Esophagus muscularis mucosa (tissue), 4 donors: ENCODE data around the gene KRTDAP. TPM values are rescaled to one million over a fixed set of nuclear protein-coding genes. Genes with fewer than 3 reads are reported as not detected.

Experiments
- DNase-seq: peaks from one replicate; pipeline ENCODE4 v3.0.0-alpha.2; 2017; ENCODE audit errors: extremely low spot score
- H3K27ac ChIP-seq, 4 donors: fragments of 200-600 bp; sonication (generic); replicated peaks in 1 of 4; 1 replicate in 3 of 4; 2 replicates in 1 of 4; pipeline ENCODE4 v1.5.1; 2016 to 2019; ENCODE audit warnings: mild to moderate bottlenecking in 1 of 4
- H3K27me3 ChIP-seq, 4 donors: fragments of 200-600 bp; sonication (generic); one replicate each; pipeline versions ENCODE4 v1.5.1 to v1.6.0; 2016 to 2019
- H3K36me3 ChIP-seq, 4 donors: fragments of 200-600 bp; sonication (generic); one replicate each; pipeline ENCODE4 v1.5.1; 2016 to 2019
- H3K4me1 ChIP-seq, 4 donors: fragments of 200-600 bp; sonication (generic); one replicate each; pipeline ENCODE4 v1.5.1; 2016 to 2019
- H3K4me3 ChIP-seq, 4 donors: fragments of 200-600 bp; sonication (generic); 1 replicate in 2 of 4; 2 replicates in 2 of 4; pipeline ENCODE4 v1.5.1; 2016 to 2019; ENCODE audit warnings: mild to moderate bottlenecking in 4 of 4, moderate library complexity in 1 of 4
- H3K9me3 ChIP-seq, 4 donors: fragments of 200-600 bp; sonication (generic); 1 replicate in 3 of 4; 2 replicates in 1 of 4; pipeline ENCODE4 v1.5.1; 2016 to 2019
- CTCF ChIP-seq, 3 experiments: fragments of 200-600 bp in 2 of 3; fragments of 450-650 bp in 1 of 3; sonication (generic) in 2 of 3; IDR thresholded peaks; one replicate each; pipeline ENCODE4 v1.5.1; 2017 to 2019; ENCODE audit warnings: antibody characterized with exemption in 3 of 3, mild to moderate bottlenecking in 2 of 3, moderate library complexity in 1 of 3
- EP300 ChIP-seq: sonication (generic); formaldehyde crosslinking; IDR thresholded peaks from one replicate; pipeline ENCODE4 v1.6.1; 2017; ENCODE audit warnings: antibody characterized with exemption
- POLR2A ChIP-seq: fragments of 450-650 bp; IDR thresholded peaks from one replicate; pipeline ENCODE4 v1.6.1; 2017; ENCODE audit warnings: antibody characterized with exemption, moderate library complexity, mild to moderate bottlenecking, low read depth
- POLR2AphosphoS5 ChIP-seq, 2 donors: sonication (generic); formaldehyde crosslinking; IDR thresholded peaks; one replicate each; pipeline ENCODE4 v1.6.1; 2017; ENCODE audit warnings: antibody characterized with exemption in 2 of 2
- whole genome bisulfite sequencing: methylation state at CpG from one replicate; pipeline ENCODE4 v1.1.5; 2018; 5-methylcytosine and 5-hydroxymethylcytosine counted together
- intact Hi-C: fragments of 100-400 bp; cut with DNase I; formaldehyde crosslinking; loops from one replicate; pipeline ENCODE4 v1.15.1; 2023
- total RNA-seq, 4 donors: library from RNA; depleted of rRNA; stranded (reverse); fragments of >200 nt; gene quantifications; one replicate each; pipeline versions ENCODE4 v1.1.0 to v1.2.1, GENCODE V29; 2016

KRTDAP gene
- total RNA-seq, 4 donors from 2014 or later = not detected

DNA sequence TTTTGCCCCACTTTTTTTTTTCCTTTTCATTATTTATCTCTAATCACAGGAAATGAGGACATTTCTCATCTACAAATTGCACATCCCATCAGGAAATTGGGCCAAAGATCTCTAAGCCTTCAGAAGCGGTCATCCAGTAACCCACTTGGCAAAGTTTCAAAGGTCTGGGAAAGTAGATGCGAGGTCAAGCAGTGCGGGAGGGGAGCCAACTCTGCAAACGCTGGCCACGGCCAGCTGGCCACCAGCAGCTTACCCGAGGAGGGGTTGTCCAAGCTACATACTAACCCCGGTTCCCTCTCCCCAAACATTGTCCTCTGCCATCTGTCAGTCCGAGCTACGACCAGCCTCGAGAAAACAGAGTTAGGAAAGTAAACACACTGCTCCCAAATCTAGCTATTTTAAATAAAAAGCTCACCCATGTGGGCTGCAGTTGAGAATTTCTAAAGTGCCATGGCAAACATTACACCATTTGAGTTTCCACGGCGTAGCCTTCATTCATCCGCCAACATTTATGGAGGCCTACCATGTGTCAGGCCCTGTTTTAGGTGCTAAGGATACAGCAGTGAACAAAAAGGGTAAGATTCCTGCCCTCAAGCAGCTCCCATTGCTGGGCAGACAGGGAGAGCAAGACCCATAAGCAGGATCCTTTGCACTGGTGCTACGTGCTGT, 30.7 kb downstream of the KRTDAP start:
- no peaks in the 10 kb centered on the region for H3K27me3 ChIP-seq
- no peaks in the 10 kb centered on the region for H3K36me3 ChIP-seq
- WGBS = 48% methylated on average over 14 of the region's 14 CpGs
- no peaks in the 10 kb centered on the region for H3K9me3 ChIP-seq
- intact Hi-C loops = no loop called here
- peak overlapping the region in 1 of 4 donors; percentile 44 for H3K27ac ChIP-seq
- DNase-seq = no peak
- peaks cover 14 to 21% (median 17%) of the 10 kb centered on the region in 4 donors for H3K4me1 ChIP-seq
- no peak for TF ChIP-seq CTCF (IDR thresholded peaks at IDR 0.05)
- no peak for TF ChIP-seq EP300
- no peak for TF ChIP-seq POLR2A
- no peak for TF ChIP-seq POLR2AphosphoS5 (IDR thresholded peaks at IDR 0.05)
- H3K4me3 ChIP-seq = no peak overlapping the region

DNA sequence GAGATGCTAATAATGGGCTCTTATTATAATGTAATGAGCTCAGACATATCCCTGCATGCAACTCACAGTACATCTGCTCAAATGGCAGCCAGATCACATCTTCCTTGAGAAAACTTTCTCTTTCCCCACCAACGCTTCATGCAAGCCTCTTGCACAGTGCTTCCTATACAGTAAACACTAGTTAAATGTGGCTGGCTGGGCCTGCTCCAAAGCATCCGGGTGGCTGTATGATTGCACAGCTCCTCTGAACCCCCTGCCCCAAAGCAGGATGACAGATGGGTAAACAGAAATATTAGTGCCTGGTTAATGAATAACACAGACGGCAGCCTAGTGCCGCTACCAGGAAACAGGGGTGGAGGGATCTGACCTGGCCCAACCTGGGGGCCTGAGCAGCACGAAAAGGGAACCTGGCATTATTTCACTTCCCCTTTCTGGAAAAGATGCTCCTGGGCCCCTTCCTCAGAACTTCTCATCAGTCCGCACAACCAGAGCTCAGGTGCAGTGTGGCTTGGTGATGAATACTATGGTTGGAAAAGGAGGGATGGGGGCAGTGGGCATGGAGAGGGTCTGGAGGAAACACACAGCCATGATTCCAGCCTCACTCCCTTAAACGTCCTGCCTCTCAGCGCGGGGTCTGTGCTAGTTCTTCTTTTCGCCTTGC, 31.4 kb downstream of the KRTDAP start:
- Histone ChIP-seq H3K9me3 (no peaks in the 10 kb centered on the region), H3K4me1 (peaks cover 14 to 21% (median 17%) of the 10 kb centered on the region in 4 donors), H3K27ac (peak overlapping the region in 1 of 4 donors; percentile 44), H3K4me3 (no peak overlapping the region), H3K36me3 (no peaks in the 10 kb centered on the region), H3K27me3 (no peaks in the 10 kb centered on the region)
- WGBS = 39% methylated on average over 8 of the region's 10 CpGs
- no peak for TF ChIP-seq CTCF (IDR thresholded peaks at IDR 0.05)
- TF ChIP-seq EP300 = no peak
- TF ChIP-seq POLR2A = no peak
- intact Hi-C loops = no loop called here
- DNase-seq = no peak

GRCh38 chr19:35458192-35458591, 32.1 kb downstream of the KRTDAP start:
- no peaks in the 10 kb centered on the region for H3K9me3 ChIP-seq
- H3K4me3 ChIP-seq = no peak overlapping the region
- DNase-seq = no peak
- no peaks in the 10 kb centered on the region for H3K36me3 ChIP-seq
- intact Hi-C loops = no loop called here
- H3K27me3 ChIP-seq = no peaks in the 10 kb centered on the region
- TF ChIP-seq EP300 = no peak
- no peak for TF ChIP-seq POLR2AphosphoS5 (IDR thresholded peaks at IDR 0.05)
- no peak for TF ChIP-seq POLR2A
- no peak for TF ChIP-seq CTCF (IDR thresholded peaks at IDR 0.05)
- 79% methylated on average over 1 of the region's 1 CpG for whole genome bisulfite sequencing
- no peak overlapping the region for H3K27ac ChIP-seq
- H3K4me1 ChIP-seq = peaks cover 14 to 21% (median 17%) of the 10 kb centered on the region in 4 donors

DNA sequence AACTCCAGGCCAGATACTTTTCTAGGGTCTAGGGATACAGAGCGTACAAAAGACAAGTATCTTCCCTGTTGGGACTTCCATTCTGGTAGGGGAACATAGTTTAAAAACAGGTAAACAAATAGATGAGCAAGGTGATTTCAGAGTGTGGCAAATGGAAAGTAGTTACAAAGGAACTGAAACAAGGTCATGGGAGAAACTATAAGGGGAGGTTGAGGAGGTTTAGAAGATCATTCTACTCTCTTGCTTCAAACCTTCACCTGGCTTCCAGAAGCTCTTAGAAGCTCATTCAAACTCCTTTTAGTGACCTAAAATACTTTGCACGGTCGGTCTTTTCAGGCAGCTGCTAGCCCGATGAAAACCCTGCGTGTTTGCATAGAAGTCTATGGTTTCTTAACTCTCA, 33.1 kb downstream of the KRTDAP start:
- intact Hi-C loops = no loop called here
- Histone ChIP-seq H3K36me3 (no peaks in the 10 kb centered on the region), H3K4me1 (peaks cover 14 to 18% (median 16%) of the 10 kb centered on the region in 4 donors), H3K4me3 (no peak overlapping the region), H3K27me3 (no peaks in the 10 kb centered on the region), H3K27ac (no peak overlapping the region), H3K9me3 (no peaks in the 10 kb centered on the region)
- no peak for DNase-seq
- TF ChIP-seq POLR2A = no peak
- 97% methylated on average over 5 of the region's 5 CpGs for WGBS

- WGBS = 75% methylated on average over 3 of the region's 3 CpGs
- TF ChIP-seq POLR2AphosphoS5 (IDR thresholded peaks at IDR 0.05) = no peak
- TF ChIP-seq CTCF (IDR thresholded peaks at IDR 0.05) = no peak
- no peak for TF ChIP-seq EP300
- no peak for TF ChIP-seq POLR2A
- intact Hi-C loops = no loop called here
- H3K36me3 ChIP-seq = no peaks in the 10 kb centered on the region
- no peak for DNase-seq
- no peak overlapping the region for H3K4me3 ChIP-seq
- H3K4me1 ChIP-seq = peaks cover 10 to 17% (median 13%) of the 10 kb centered on the region in 4 donors
- no peaks in the 10 kb centered on the region for H3K9me3 ChIP-seq
- H3K27me3 ChIP-seq = peaks cover 0 to 2% (median 0%) of the 10 kb centered on the region in 4 donors
- H3K27ac ChIP-seq = no peak overlapping the region
Observed at GRCh38 chr19:35455616-35456201, 34.6 kb downstream of the KRTDAP start.
